Omental fat pad (tissue), 4 donors: Measurements from ENCODE around the gene TMEM72. TPM values are rescaled to one million over a fixed set of nuclear protein-coding genes. Genes with fewer than 3 reads are reported as not detected.

Experiments used
- ATAC-seq: fragments of 150-250 bp; one replicate; pipeline ENCODE4 v1.9.1; 2016; ENCODE audit warnings: mild to moderate bottlenecking, moderate library complexity; ENCODE audit not compliant: low FRiP score
- DNase-seq: peaks from one replicate; pipeline ENCODE4 v3.0.0-alpha.2; 2019; ENCODE audit warnings: low spot score
- CTCF ChIP-seq, 3 donors: fragments of 450-650 bp; IDR thresholded peaks; one replicate each; pipeline ENCODE4 v1.5.1; 2016 to 2017; ENCODE audit warnings: antibody characterized with exemption in 3 of 3, mild to moderate bottlenecking in 3 of 3, moderate library complexity in 2 of 3
- total RNA-seq, 4 donors: library from RNA; depleted of rRNA; stranded (reverse); fragments of >200 nt; gene quantifications; one replicate each; pipeline ENCODE4 v1.1.0, GENCODE V29; 2016

Gene TMEM72
- total RNA-seq, 4 donors from 2014 or later, result not detected

DNA sequence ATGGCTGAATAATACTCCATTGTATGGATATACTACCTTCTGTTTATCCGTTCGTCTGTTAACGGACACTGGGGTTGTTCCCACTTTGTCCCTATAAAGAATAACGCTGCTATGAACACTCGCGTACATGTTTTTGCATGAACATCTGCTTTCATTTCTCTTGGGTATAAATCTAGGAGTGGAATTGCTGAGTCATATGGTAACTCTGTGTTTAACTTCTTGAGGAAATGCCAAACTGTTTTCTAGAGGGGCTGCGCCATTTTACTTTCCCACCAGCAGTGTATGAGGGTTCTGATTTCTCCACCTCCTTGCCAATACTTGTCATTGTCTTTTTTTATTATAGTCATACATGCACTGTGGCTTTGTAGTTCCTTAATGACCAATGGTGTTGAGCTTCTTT lies 27.8 kb downstream of the TMEM72 start:
- ATAC-seq, result no peak
- no peak for DNase-seq
- TF ChIP-seq CTCF (IDR thresholded peaks at IDR 0.05), result no peak

GRCh38 chr10:44939691-44940401 lies 28.7 kb downstream of the TMEM72 start:
- TF ChIP-seq CTCF (IDR thresholded peaks at IDR 0.05), result no peak
- DNase-seq (no peak), ATAC-seq (no peak)

- no peak for ATAC-seq
- no peak for DNase-seq
- no peak for TF ChIP-seq CTCF (IDR thresholded peaks at IDR 0.05)
These were observed 33.2 kb downstream of the TMEM72 start for GRCh38 chr10:44944354-44944753.

DNA sequence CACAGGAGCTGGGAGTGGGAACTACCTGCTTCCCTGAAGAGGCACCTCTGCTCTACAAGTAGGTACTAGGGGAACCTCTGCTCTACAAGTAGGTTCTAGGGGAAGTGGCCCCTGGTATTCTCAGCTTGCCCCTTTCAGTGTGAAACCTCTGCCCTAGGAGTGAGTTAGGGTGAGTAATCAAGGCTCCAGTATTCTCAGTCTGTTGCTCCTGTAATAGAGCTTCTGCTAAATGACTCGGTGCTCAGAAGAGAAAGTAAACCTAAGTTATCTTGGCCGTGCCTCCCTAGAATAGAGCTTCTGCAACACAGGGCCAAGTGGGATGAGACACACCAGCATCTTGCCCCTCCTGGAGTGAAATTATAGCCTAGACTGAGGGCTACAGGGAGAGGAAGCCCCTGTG lies 35.1 kb downstream of the TMEM72 start:
- peak; percentile 10 for DNase-seq
- no peak for TF ChIP-seq CTCF (IDR thresholded peaks at IDR 0.05)
- ATAC-seq, result peak; percentile 44

GRCh38 chr10:44947371-44948152 lies 36.4 kb downstream of the TMEM72 start:
- ATAC-seq, result no peak
- TF ChIP-seq CTCF (IDR thresholded peaks at IDR 0.05), result no peak
- peak; percentile 22 for DNase-seq

DNA sequence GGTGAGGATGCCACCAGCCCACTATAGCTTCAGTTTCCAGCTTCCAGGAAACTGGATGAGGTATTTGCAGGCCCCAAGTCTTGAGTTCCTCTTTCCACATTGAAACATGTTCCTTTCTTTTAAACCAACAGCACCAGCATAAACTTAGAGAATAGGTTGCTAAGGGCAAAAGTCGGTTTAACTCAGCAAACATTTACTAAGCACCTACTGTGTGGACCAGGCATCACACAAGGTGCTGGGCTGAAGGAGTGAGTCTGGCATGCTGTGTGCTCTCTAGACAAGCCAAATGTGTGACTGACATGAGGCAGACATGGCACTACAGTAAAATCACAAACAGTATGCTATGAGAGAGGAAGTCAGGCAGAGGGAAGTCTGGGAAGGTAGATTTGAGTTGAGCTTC lies 37.5 kb downstream of the TMEM72 start:
- peak; percentile 1 for DNase-seq
- no peak for TF ChIP-seq CTCF (IDR thresholded peaks at IDR 0.05)
- ATAC-seq, result no peak
